ENCODE measurements around the gene ZNF654. TPM values are rescaled to one million over a fixed set of nuclear protein-coding genes. Genes with fewer than 3 reads are reported as not detected.

Gene ZNF654
- polyA plus RNA-seq, 1 donor (not counting 4 experiments of a cell fraction or from before 2014, with no cell fraction given), result 8.2 TPM

GRCh38 chr3:88090681-88091080 is 31.6 kb downstream of the ZNF654 start:
- Histone ChIP-seq H2AFZ (ENCODE audit: control insufficient read depth, low read length) (no peak overlapping the region), H3K4me3 (ENCODE audit: control insufficient read depth in 2 of 3, extremely low read depth in 1 of 3, insufficient read depth in 2 of 3, low read depth in 1 of 3, low read length in 3 of 3) (no peak overlapping the region), H3K9me3 (ENCODE audit: control insufficient read depth, low read depth, low read length) (no peaks in the 10 kb centered on the region), H3K27ac (ENCODE audit: control insufficient read depth, insufficient read depth, low read length) (no peak overlapping the region), H3K9me1 (ENCODE audit: control insufficient read depth, extremely low read depth, insufficient read depth, low read length) (no peaks in the 10 kb centered on the region), H3K4me1 (ENCODE audit: control insufficient read depth, extremely low read depth, insufficient read depth, low read length) (no peaks in the 10 kb centered on the region), H3K9ac (ENCODE audit: control insufficient read depth, extremely low read depth, insufficient read depth, low read length) (no peak overlapping the region), H3K36me3 (ENCODE audit: control insufficient read depth in 2 of 2, extremely low read depth in 1 of 2, insufficient read depth in 2 of 2, low read length in 2 of 2) (no peaks in the 10 kb centered on the region), H4K20me1 (ENCODE audit: control insufficient read depth, extremely low read depth, insufficient read depth, low read length) (no peaks in the 10 kb centered on the region), H3K4me2 (ENCODE audit: control insufficient read depth, extremely low read depth, insufficient read depth, low read depth, low read length) (no peak overlapping the region), H3K79me2 (ENCODE audit: control insufficient read depth, insufficient read depth, low read length) (peaks cover 15% of the 10 kb centered on the region), H3K27me3 (ENCODE audit: control insufficient read depth, extremely low read depth, insufficient read depth, low read length) (no peaks in the 10 kb centered on the region)
- no peak for FAIRE-seq
- no peak for DNase-seq (ENCODE audit: low read depth, low spot score)
- dilution Hi-C loops (cut with MboI; ENCODE audit: extremely low pct_ligation_motif_present, low sequenced_read_pairs), result no loop called here
- TF ChIP-seq, protein P1, sequence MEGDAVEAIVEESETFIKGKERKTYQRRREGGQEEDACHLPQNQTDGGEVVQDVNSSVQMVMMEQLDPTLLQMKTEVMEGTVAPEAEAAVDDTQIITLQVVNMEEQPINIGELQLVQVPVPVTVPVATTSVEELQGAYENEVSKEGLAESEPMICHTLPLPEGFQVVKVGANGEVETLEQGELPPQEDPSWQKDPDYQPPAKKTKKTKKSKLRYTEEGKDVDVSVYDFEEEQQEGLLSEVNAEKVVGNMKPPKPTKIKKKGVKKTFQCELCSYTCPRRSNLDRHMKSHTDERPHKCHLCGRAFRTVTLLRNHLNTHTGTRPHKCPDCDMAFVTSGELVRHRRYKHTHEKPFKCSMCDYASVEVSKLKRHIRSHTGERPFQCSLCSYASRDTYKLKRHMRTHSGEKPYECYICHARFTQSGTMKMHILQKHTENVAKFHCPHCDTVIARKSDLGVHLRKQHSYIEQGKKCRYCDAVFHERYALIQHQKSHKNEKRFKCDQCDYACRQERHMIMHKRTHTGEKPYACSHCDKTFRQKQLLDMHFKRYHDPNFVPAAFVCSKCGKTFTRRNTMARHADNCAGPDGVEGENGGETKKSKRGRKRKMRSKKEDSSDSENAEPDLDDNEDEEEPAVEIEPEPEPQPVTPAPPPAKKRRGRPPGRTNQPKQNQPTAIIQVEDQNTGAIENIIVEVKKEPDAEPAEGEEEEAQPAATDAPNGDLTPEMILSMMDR (optimal IDR thresholded peaks at IDR 0.05 in 1 of 3, IDR thresholded peaks at IDR 0.05 in 1 of 3, conservative IDR thresholded peaks at IDR 0.05 in 1 of 3; ENCODE audit: extremely low read depth in 1 of 3, insufficient read depth in 2 of 3, low read length in 3 of 3), result no peak
- TF ChIP-seq EZH2 (IDR thresholded peaks at IDR 0.05; ENCODE audit: low read length), result no peak

- H3K79me2 ChIP-seq (ENCODE audit: control insufficient read depth, insufficient read depth, low read length), result peaks cover 17% of the 10 kb centered on the region
- DNase-seq (ENCODE audit: low read depth, low spot score), result no peak
- H3K9me3 ChIP-seq (ENCODE audit: control insufficient read depth, low read depth, low read length), result no peaks in the 10 kb centered on the region
- no peaks in the 10 kb centered on the region for H3K9me1 ChIP-seq (ENCODE audit: control insufficient read depth, extremely low read depth, insufficient read depth, low read length)
- no peaks in the 10 kb centered on the region for H3K27me3 ChIP-seq (ENCODE audit: control insufficient read depth, extremely low read depth, insufficient read depth, low read length)
- H4K20me1 ChIP-seq (ENCODE audit: control insufficient read depth, extremely low read depth, insufficient read depth, low read length), result no peaks in the 10 kb centered on the region
- no peak for TF ChIP-seq EZH2 (IDR thresholded peaks at IDR 0.05; ENCODE audit: low read length)
- TF ChIP-seq, protein P1 (optimal IDR thresholded peaks at IDR 0.05 in 1 of 3, IDR thresholded peaks at IDR 0.05 in 1 of 3, conservative IDR thresholded peaks at IDR 0.05 in 1 of 3; ENCODE audit: extremely low read depth in 1 of 3, insufficient read depth in 2 of 3, low read length in 3 of 3), result no peak
- H3K4me3 ChIP-seq (ENCODE audit: control insufficient read depth in 2 of 3, extremely low read depth in 1 of 3, insufficient read depth in 2 of 3, low read depth in 1 of 3, low read length in 3 of 3), result no peak overlapping the region
- H3K27ac ChIP-seq (ENCODE audit: control insufficient read depth, insufficient read depth, low read length), result no peak overlapping the region
- no peaks in the 10 kb centered on the region for H3K36me3 ChIP-seq (ENCODE audit: control insufficient read depth in 2 of 2, extremely low read depth in 1 of 2, insufficient read depth in 2 of 2, low read length in 2 of 2)
- no peaks in the 10 kb centered on the region for H3K4me1 ChIP-seq (ENCODE audit: control insufficient read depth, extremely low read depth, insufficient read depth, low read length)
- H3K9ac ChIP-seq (ENCODE audit: control insufficient read depth, extremely low read depth, insufficient read depth, low read length), result no peak overlapping the region
- H3K4me2 ChIP-seq (ENCODE audit: control insufficient read depth, extremely low read depth, insufficient read depth, low read depth, low read length), result no peak overlapping the region
- dilution Hi-C loops (cut with MboI; ENCODE audit: extremely low pct_ligation_motif_present, low sequenced_read_pairs), result no loop called here
- FAIRE-seq, result no peak
- H2AFZ ChIP-seq (ENCODE audit: control insufficient read depth, low read length), result no peak overlapping the region
These were observed 33.2 kb downstream of the ZNF654 start for GRCh38 chr3:88092270-88092669.

All from keratinocyte (primary cell).